Right renal cortex interstitium (tissue), 3 donors: Measurements from ENCODE around the gene ZNF433. TPM values are rescaled to one million over a fixed set of nuclear protein-coding genes. Genes with fewer than 3 reads are reported as not detected.
"Not testable (repeated sequence)": the region's sequence is repeated elsewhere in the genome, so short reads cannot be mapped to it uniquely, and the experiment has no call there.

Experiments
- DNase-seq, 3 donors: peaks; one replicate each; pipeline ENCODE4 v3.0.0-alpha.2; 2013; ENCODE audit warnings: low read depth in 3 of 3, low spot score in 2 of 3
- polyA plus RNA-seq, 3 donors: library from polyadenylated mRNA; unstranded; fragments of 120-200 nt; gene quantifications; one replicate each; pipeline ENCODE4 v1.2.1, GENCODE V29; 2013; ENCODE audit not compliant: insufficient read length in 3 of 3

Gene ZNF433
- polyA plus RNA-seq = 10 to 100 TPM; 15.4 to 18.2 (median 17.4) TPM

- peak; percentile 88 to 90 (median 88) for DNase-seq
Observed at GRCh38 chr19:12035220-12036172, at the start of gene ZNF433. Gene ZNF433 (minus strand): TSS chr19:12035679. CDS start chr19:12035539, 140 bp downstream.

- not testable (repeated sequence) for DNase-seq
Observed at GRCh38 chr19:12083336-12083735, 47.9 kb upstream of the ZNF433 start.

GRCh38 chr19:12077375-12077774 lies 41.9 kb upstream of the ZNF433 start:
- no peak for DNase-seq

- DNase-seq = not testable (repeated sequence)
Observed at GRCh38 chr19:12076331-12076730, 40.9 kb upstream of the ZNF433 start.

GRCh38 chr19:12075538-12076139 lies 40.2 kb upstream of the ZNF433 start:
- no peak for DNase-seq

GRCh38 chr19:12064590-12065538 lies 29.4 kb upstream of the ZNF433 start, which contains the start of gene ZNF844:
Gene ZNF844 (plus strand): TSS chr19:12064731. CDS start chr19:12064874, 143 bp downstream.
- peak; percentile 81 to 90 (median 89) for DNase-seq

GRCh38 chr19:12055784-12056183 lies 20.3 kb upstream of the ZNF433 start:
- no peak for DNase-seq

- DNase-seq = peak; percentile 77 to 92 (median 84)
Observed at GRCh38 chr19:12052497-12053169, 17.2 kb upstream of the ZNF433 start, which contains the start of gene ZNF878. Gene ZNF878 (minus strand): TSS chr19:12052961. CDS start chr19:12052801, 160 bp downstream.

- DNase-seq = peak in 1 of 3 donors; percentile 18
Observed at GRCh38 chr19:12052091-12052496, 16.6 kb upstream of the ZNF433 start.

- no peak for DNase-seq
Observed at GRCh38 chr19:12047868-12048267, 12.4 kb upstream of the ZNF433 start.

GRCh38 chr19:12043752-12044422 lies 8.4 kb upstream of the ZNF433 start:
- DNase-seq = no peak

- no peak for DNase-seq
Observed at GRCh38 chr19:12042893-12043292, 7.4 kb upstream of the ZNF433 start.

GRCh38 chr19:12034620-12035019 lies 859 bp downstream of the ZNF433 start:
- DNase-seq = peak in 1 of 3 donors; percentile 19

- peak in 2 of 3 donors; percentile 19 to 37 for DNase-seq
Observed at GRCh38 chr19:12034198-12034597, 1.3 kb downstream of the ZNF433 start.

- DNase-seq = no peak
Observed at GRCh38 chr19:12015753-12016116, 19.7 kb downstream of the ZNF433 start.

- no peak for DNase-seq
Observed at GRCh38 chr19:12015015-12015752, 20.3 kb downstream of the ZNF433 start.

- DNase-seq = no peak
Observed at GRCh38 chr19:12000152-12000981, 35.1 kb downstream of the ZNF433 start.

GRCh38 chr19:11995174-11995573 lies 40.3 kb downstream of the ZNF433 start:
- DNase-seq = no peak
